ENCODE results near the gene GARIN5A. TPM values are rescaled to one million over a fixed set of nuclear protein-coding genes. Genes with fewer than 3 reads are reported as not detected.

The GARIN5A gene
- total and polyA plus RNA-seq, 5 donors from 2014 or later = 0.39 to 0.83 (median 0.64) TPM; not detected in 2

GRCh38 chr19:50496189-50497021 lies 19.8 kb upstream of the GARIN5A start:
- no peak overlapping the region for H3K27ac Mint-ChIP-seq
- H3K27me3 Mint-ChIP-seq = no peaks in the 10 kb centered on the region
- DNase-seq = no peak

GRCh38 chr19:50495020-50495531 lies 18.4 kb upstream of the GARIN5A start:
- Mint-ChIP-seq H3K36me3 (peaks cover 5% of the 10 kb centered on the region), H3K27ac (peak overlapping the region in 1 of 3 donors; percentile 38), H3K4me1 (peaks cover 0 to 25% (median 8%) of the 10 kb centered on the region in 4 donors), H3K9me3 (peaks cover 0 to 2% (median 0%) of the 10 kb centered on the region in 7 donors), H3K27me3 (no peaks in the 10 kb centered on the region), H3K4me3 (no peak overlapping the region)
- DNase-seq (no peak), ATAC-seq (ENCODE audit: low read depth in 2 of 2) (no peak)
- H3K27ac ChIP-seq (ENCODE audit: insufficient read depth, low read length, poor library complexity, severe bottlenecking) = no peak overlapping the region
- no peak overlapping the region for H3K4me3 ChIP-seq (ENCODE audit: low read depth, low read length)
- no peaks in the 10 kb centered on the region for H3K36me3 ChIP-seq (ENCODE audit: control insufficient read depth, insufficient read depth, low read length)
- no peaks in the 10 kb centered on the region for H3K27me3 ChIP-seq (ENCODE audit: control insufficient read depth, insufficient read depth, low read length)
- H3K9me3 ChIP-seq (ENCODE audit: control insufficient read depth in 2 of 2, low read length in 2 of 2) = no peaks in the 10 kb centered on the region
- H3K4me1 ChIP-seq (ENCODE audit: control insufficient read depth, insufficient read depth, low read length, poor library complexity, severe bottlenecking) = peaks cover 14% of the 10 kb centered on the region

More at GRCh38 chr19:50496189-50497021, 19.8 kb upstream of the GARIN5A start:
- no peak for ATAC-seq (ENCODE audit: low read depth in 2 of 2)
- peaks cover 11% of the 10 kb centered on the region for H3K4me1 ChIP-seq (ENCODE audit: control insufficient read depth, insufficient read depth, low read length, poor library complexity, severe bottlenecking)
- H3K36me3 ChIP-seq (ENCODE audit: control insufficient read depth, insufficient read depth, low read length) = no peaks in the 10 kb centered on the region
- no peaks in the 10 kb centered on the region for H3K27me3 ChIP-seq (ENCODE audit: control insufficient read depth, insufficient read depth, low read length)
- H3K36me3 Mint-ChIP-seq = peaks cover 5% of the 10 kb centered on the region
- no peak overlapping the region for H3K4me3 ChIP-seq (ENCODE audit: low read depth, low read length)
- H3K9me3 Mint-ChIP-seq = peaks cover 0 to 2% (median 0%) of the 10 kb centered on the region in 7 donors
- no peaks in the 10 kb centered on the region for H3K9me3 ChIP-seq (ENCODE audit: control insufficient read depth in 2 of 2, low read length in 2 of 2)
- H3K4me3 Mint-ChIP-seq = no peak overlapping the region
- H3K27ac ChIP-seq (ENCODE audit: insufficient read depth, low read length, poor library complexity, severe bottlenecking) = no peak overlapping the region
- H3K4me1 Mint-ChIP-seq = peaks cover 0 to 13% (median 5%) of the 10 kb centered on the region in 4 donors

- Histone ChIP-seq H3K4me3 (ENCODE audit: low read depth, low read length) (no peak overlapping the region), H3K27me3 (ENCODE audit: control insufficient read depth, insufficient read depth, low read length) (no peaks in the 10 kb centered on the region), H3K36me3 (ENCODE audit: control insufficient read depth, insufficient read depth, low read length) (no peaks in the 10 kb centered on the region), H3K27ac (ENCODE audit: insufficient read depth, low read length, poor library complexity, severe bottlenecking) (no peak overlapping the region), H3K9me3 (ENCODE audit: control insufficient read depth in 2 of 2, low read length in 2 of 2) (no peaks in the 10 kb centered on the region), H3K4me1 (ENCODE audit: control insufficient read depth, insufficient read depth, low read length, poor library complexity, severe bottlenecking) (peaks cover 14% of the 10 kb centered on the region)
- no peak for DNase-seq
- no peak for ATAC-seq (ENCODE audit: low read depth in 2 of 2)
- Mint-ChIP-seq H3K9me3 (peaks cover 0 to 2% (median 0%) of the 10 kb centered on the region in 7 donors), H3K4me1 (peaks cover 0 to 25% (median 8%) of the 10 kb centered on the region in 4 donors), H3K4me3 (no peak overlapping the region), H3K36me3 (peaks cover 5% of the 10 kb centered on the region), H3K27me3 (no peaks in the 10 kb centered on the region), H3K27ac (peak overlapping the region; percentile 35 to 96 (median 51))
Observed at GRCh38 chr19:50494186-50495019, 17.8 kb upstream of the GARIN5A start.

GRCh38 chr19:50493171-50493570 lies 16.5 kb upstream of the GARIN5A start:
- ATAC-seq (ENCODE audit: low read depth in 2 of 2) (no peak), DNase-seq (no peak)
- Histone ChIP-seq H3K9me3 (ENCODE audit: control insufficient read depth in 2 of 2, low read length in 2 of 2) (no peaks in the 10 kb centered on the region), H3K4me1 (ENCODE audit: control insufficient read depth, insufficient read depth, low read length, poor library complexity, severe bottlenecking) (peaks cover 14% of the 10 kb centered on the region), H3K27ac (ENCODE audit: insufficient read depth, low read length, poor library complexity, severe bottlenecking) (no peak overlapping the region), H3K36me3 (ENCODE audit: control insufficient read depth, insufficient read depth, low read length) (no peaks in the 10 kb centered on the region), H3K27me3 (ENCODE audit: control insufficient read depth, insufficient read depth, low read length) (no peaks in the 10 kb centered on the region), H3K4me3 (ENCODE audit: low read depth, low read length) (no peak overlapping the region)
- peaks cover 0 to 3% (median 0%) of the 10 kb centered on the region in 7 donors for H3K9me3 Mint-ChIP-seq
- no peak overlapping the region for H3K4me3 Mint-ChIP-seq
- H3K4me1 Mint-ChIP-seq = peaks cover 0 to 30% (median 8%) of the 10 kb centered on the region in 4 donors
- H3K27me3 Mint-ChIP-seq = no peaks in the 10 kb centered on the region
- H3K36me3 Mint-ChIP-seq = peaks cover 10% of the 10 kb centered on the region
- no peak overlapping the region for H3K27ac Mint-ChIP-seq

GRCh38 chr19:50492303-50493052 lies 15.8 kb upstream of the GARIN5A start:
- Histone ChIP-seq H3K4me3 (ENCODE audit: low read depth, low read length) (no peak overlapping the region), H3K27me3 (ENCODE audit: control insufficient read depth, insufficient read depth, low read length) (no peaks in the 10 kb centered on the region), H3K9me3 (ENCODE audit: control insufficient read depth in 2 of 2, low read length in 2 of 2) (no peaks in the 10 kb centered on the region), H3K27ac (ENCODE audit: insufficient read depth, low read length, poor library complexity, severe bottlenecking) (no peak overlapping the region), H3K4me1 (ENCODE audit: control insufficient read depth, insufficient read depth, low read length, poor library complexity, severe bottlenecking) (peaks cover 14% of the 10 kb centered on the region), H3K36me3 (ENCODE audit: control insufficient read depth, insufficient read depth, low read length) (no peaks in the 10 kb centered on the region)
- Mint-ChIP-seq H3K27me3 (no peaks in the 10 kb centered on the region), H3K27ac (peak overlapping the region in 1 of 3 donors; percentile 85), H3K9me3 (peaks cover 0 to 3% (median 0%) of the 10 kb centered on the region in 7 donors), H3K4me3 (peak overlapping the region in 1 of 4 donors; percentile 69), H3K36me3 (peaks cover 10% of the 10 kb centered on the region), H3K4me1 (peaks cover 0 to 33% (median 8%) of the 10 kb centered on the region in 4 donors)
- ATAC-seq (ENCODE audit: low read depth in 2 of 2) (peak; percentile 61 to 85), DNase-seq (peak in 1 of 3 donors; percentile 27)

- no peak overlapping the region for H3K27ac ChIP-seq (ENCODE audit: insufficient read depth, low read length, poor library complexity, severe bottlenecking)
- H3K4me3 ChIP-seq (ENCODE audit: low read depth, low read length) = no peak overlapping the region
- Mint-ChIP-seq H3K27ac (no peak overlapping the region), H3K4me3 (no peak overlapping the region), H3K4me1 (peaks cover 0 to 33% (median 8%) of the 10 kb centered on the region in 4 donors), H3K9me3 (peaks cover 0 to 1% (median 0%) of the 10 kb centered on the region in 7 donors), H3K36me3 (peaks cover 10% of the 10 kb centered on the region), H3K27me3 (no peaks in the 10 kb centered on the region)
- H3K4me1 ChIP-seq (ENCODE audit: control insufficient read depth, insufficient read depth, low read length, poor library complexity, severe bottlenecking) = peaks cover 14% of the 10 kb centered on the region
- H3K27me3 ChIP-seq (ENCODE audit: control insufficient read depth, insufficient read depth, low read length) = no peaks in the 10 kb centered on the region
- no peaks in the 10 kb centered on the region for H3K36me3 ChIP-seq (ENCODE audit: control insufficient read depth, insufficient read depth, low read length)
- ATAC-seq (ENCODE audit: low read depth in 2 of 2) = no peak
- no peak for DNase-seq
- H3K9me3 ChIP-seq (ENCODE audit: control insufficient read depth in 2 of 2, low read length in 2 of 2) = no peaks in the 10 kb centered on the region
Observed at GRCh38 chr19:50490991-50491472, 14.4 kb upstream of the GARIN5A start.

GRCh38 chr19:50490411-50490811 lies 13.8 kb upstream of the GARIN5A start:
- no peak for DNase-seq
- Histone ChIP-seq H3K27ac (ENCODE audit: insufficient read depth, low read length, poor library complexity, severe bottlenecking) (no peak overlapping the region), H3K4me3 (ENCODE audit: low read depth, low read length) (no peak overlapping the region), H3K4me1 (ENCODE audit: control insufficient read depth, insufficient read depth, low read length, poor library complexity, severe bottlenecking) (peaks cover 14% of the 10 kb centered on the region), H3K36me3 (ENCODE audit: control insufficient read depth, insufficient read depth, low read length) (no peaks in the 10 kb centered on the region), H3K27me3 (ENCODE audit: control insufficient read depth, insufficient read depth, low read length) (no peaks in the 10 kb centered on the region), H3K9me3 (ENCODE audit: control insufficient read depth in 2 of 2, low read length in 2 of 2) (no peaks in the 10 kb centered on the region)
- H3K4me3 Mint-ChIP-seq = peak overlapping the region in 1 of 4 donors; percentile 54
- H3K4me1 Mint-ChIP-seq = peaks cover 0 to 33% (median 8%) of the 10 kb centered on the region in 4 donors
- H3K27ac Mint-ChIP-seq = no peak overlapping the region
- H3K9me3 Mint-ChIP-seq = peaks cover 0 to 1% (median 0%) of the 10 kb centered on the region in 7 donors
- no peaks in the 10 kb centered on the region for H3K27me3 Mint-ChIP-seq
- peaks cover 11% of the 10 kb centered on the region for H3K36me3 Mint-ChIP-seq
- no peak for ATAC-seq (ENCODE audit: low read depth in 2 of 2)

All from CD4-positive, CD25-positive, alpha-beta regulatory T cell (primary cell).